ENCODE measurements around the gene SIGLEC14.

DNA sequence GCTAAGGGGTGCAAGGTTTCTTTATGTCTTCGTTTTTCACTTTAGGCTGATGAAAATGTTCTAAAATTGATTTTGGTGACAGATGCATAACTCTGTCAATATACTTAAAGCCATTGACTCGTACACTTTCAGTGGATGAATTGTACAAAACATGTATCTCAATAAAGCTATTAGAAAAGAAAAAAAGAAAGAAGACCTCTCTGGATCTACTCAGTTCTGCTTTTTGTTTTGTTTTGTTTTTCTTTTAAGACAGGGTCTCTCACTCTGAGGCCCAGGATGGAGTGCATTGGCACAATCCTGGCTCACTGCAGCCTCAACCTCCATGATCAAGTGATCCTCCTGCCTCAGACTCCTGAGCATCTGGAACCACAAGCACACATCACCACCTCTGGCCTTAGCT, 19.9 kb downstream of the SIGLEC14 start:
- TF ChIP-seq, protein P1, sequence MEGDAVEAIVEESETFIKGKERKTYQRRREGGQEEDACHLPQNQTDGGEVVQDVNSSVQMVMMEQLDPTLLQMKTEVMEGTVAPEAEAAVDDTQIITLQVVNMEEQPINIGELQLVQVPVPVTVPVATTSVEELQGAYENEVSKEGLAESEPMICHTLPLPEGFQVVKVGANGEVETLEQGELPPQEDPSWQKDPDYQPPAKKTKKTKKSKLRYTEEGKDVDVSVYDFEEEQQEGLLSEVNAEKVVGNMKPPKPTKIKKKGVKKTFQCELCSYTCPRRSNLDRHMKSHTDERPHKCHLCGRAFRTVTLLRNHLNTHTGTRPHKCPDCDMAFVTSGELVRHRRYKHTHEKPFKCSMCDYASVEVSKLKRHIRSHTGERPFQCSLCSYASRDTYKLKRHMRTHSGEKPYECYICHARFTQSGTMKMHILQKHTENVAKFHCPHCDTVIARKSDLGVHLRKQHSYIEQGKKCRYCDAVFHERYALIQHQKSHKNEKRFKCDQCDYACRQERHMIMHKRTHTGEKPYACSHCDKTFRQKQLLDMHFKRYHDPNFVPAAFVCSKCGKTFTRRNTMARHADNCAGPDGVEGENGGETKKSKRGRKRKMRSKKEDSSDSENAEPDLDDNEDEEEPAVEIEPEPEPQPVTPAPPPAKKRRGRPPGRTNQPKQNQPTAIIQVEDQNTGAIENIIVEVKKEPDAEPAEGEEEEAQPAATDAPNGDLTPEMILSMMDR (IDR thresholded peaks at IDR 0.05), result no peak
- no peak for TF ChIP-seq POLR2A (IDR thresholded peaks at IDR 0.05)
